ENCODE results near the gene SLC22A13.

- TF ChIP-seq CTCF (IDR thresholded peaks at IDR 0.05 in 4 of 5, conservative IDR thresholded peaks at IDR 0.05 in 1 of 5) (no peak), POLR2A (IDR thresholded peaks at IDR 0.05) (no peak)
Measured at GRCh38 chr3:38268522-38268921, 2.9 kb downstream of the SLC22A13 start.
